Middle frontal gyrus (tissue), 1 donor: ENCODE results near the gene PYGO2.
"Not testable (repeated sequence)": the region's sequence is repeated elsewhere in the genome, so short reads cannot be mapped to it uniquely, and the experiment has no call there.

Experiments used
- DNase-seq: peaks from one replicate; pipeline ENCODE4 v3.0.0-alpha.2; 2015; ENCODE audit warnings: low spot score; ENCODE audit errors: extremely low spot score

Gene PYGO2

DNA sequence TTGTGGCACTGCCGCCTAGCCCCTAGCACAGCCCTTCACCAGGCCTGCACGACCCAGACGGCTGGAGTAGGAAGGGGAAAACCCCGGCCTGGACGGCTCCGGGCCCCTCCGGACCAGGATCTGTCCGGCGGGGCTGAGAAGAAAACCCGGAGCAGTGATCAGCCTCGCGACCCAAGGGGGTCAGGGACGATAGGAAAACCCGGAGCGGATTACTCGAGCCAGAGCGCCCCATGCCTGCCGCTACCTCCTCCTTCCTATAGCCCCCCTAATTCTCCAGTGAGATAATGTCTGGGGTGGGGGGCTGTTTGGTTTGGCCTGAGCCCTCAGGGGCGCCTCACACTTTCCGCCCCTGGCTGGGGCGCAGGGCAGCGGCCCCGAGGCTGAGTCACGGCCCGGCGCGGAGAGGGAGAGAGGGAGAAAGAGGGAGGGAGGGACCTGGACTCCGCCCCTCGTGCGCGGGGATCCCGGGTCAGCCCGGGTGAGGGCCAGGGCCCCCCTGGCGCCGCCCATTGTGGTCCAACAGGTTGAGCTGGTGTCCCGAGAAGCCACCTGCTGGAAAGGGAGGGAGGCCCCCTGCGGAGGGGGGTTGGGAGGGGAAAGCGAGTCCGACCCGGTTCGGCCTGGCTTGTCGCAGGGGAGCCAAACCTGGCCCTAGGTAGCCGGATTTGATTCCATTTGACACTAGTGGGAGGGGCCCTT is 39.3 kb upstream of the PYGO2 start:
- peak; percentile 54 for DNase-seq

DNA sequence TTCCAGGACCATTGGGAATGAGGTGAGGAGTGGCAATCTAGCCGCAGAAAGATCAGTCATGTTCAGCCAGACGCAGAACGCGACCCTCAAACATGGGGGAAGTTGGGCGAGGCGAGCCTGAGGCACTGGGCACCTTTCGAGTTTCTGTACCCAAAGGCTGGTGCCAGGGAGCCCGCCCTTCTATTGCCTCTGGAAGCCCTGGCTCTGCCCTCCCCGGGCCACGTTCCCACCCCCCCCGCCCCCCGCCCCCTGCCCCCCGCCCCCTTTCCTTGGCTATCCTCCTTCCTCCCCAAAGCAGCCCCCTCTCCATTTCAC is 38.8 kb upstream of the PYGO2 start:
- DNase-seq: no peak

DNA sequence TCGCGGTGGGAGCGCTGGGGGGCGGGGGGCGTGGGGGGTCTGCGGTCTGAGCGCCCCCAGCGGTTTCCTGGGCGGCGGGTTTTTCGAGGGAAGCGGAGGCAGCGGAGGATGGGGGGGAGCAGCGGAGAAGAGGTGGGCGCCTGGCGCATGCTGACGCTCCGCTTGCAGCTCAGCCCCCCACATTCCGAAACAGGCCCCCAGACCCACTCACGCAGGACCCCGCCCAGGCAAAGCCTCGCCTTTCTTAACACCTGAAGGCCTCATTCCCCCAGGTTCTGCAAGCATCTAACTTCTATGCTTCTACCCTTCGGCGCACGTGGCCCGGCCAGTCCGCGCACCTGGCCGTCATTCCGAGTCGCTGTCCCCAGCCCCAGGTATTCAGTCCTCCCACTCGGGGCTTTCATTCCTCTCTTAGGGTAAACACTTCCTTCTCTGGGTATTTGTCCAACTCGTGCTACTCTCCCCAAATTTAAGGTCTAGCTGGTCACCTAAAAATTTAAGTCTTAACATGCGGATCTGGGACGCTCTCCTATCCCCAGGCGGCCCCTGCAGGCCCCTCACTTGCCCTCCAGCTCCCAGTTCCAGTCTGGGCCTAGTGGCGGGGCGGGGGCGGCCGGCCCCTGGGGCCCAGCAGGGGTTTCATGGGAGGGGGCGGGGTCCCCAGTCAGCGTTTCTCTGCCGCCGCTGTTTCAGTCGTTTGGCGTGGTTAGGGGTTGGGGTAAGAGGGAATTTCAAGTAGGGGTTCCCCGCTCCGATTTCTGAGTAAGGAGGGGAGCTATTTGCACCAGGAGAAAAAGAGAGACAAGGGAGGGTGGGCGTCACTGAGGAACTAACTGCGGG is 38.2 kb upstream of the PYGO2 start:
- DNase-seq: no peak

DNA sequence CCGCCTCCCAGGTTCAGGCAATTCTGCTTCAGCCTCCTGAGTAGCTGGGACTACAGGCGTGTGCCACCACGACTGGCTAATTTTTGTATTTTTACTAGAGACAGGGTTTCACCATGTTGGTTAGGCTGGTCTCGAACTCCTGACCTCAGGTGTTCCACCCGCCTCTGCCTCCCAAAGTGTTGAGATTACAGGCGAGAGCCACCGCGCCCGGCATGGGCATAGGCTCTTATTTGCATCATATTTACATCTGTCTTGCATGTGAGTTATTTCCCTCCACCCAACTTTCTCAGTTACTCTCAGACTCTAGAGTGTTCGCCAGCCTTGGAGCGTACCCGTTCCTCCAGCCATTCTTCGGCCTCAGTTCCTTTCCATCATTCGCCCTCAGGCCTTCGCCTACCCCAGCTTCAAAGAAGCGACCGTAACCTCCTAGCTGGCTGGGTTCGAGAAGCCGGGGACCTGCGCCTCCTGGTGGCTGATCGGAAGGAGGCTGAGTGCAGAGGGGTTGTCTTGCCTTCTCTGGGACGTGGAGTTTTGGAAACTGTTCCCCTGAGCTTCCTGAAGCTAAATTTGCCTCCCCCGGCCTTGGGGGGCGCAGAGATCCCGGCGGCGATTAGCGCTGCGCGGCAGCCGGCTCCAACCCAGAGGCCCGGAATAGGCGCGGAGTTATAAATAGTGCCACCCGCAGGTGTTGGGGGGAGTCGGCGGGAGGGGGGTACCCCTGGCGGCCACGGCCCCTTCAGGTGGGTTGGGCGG is 37.4 kb upstream of the PYGO2 start:
- no peak for DNase-seq

DNA sequence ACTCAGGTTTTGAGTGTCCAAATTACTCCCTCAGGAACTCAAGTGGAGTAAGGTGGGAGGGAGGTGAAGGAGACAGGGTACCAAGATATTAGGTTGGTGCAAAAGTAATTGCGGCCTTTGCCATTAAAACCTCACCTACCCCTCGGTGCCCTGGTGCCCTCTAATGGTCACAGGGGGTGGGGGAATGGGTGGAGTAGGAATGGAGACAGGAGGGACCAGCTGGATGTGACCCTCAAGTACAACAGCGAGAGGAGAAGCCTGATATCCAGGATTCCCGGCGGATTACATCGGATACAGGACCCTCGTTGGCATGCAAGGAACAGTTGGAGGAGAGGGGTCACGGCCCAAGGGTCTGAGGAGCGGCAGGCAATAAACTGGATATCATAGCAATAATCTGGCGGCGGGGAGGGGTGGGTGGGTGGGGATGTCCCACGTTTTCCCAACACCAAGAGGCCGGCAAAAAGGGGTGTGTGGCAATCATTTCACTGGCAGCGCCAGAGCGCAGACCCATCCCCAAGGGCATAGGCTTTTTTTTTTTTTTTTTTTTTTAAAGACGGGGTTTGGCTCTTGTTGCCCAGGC is 36.7 kb upstream of the PYGO2 start:
- DNase-seq: no peak

DNA sequence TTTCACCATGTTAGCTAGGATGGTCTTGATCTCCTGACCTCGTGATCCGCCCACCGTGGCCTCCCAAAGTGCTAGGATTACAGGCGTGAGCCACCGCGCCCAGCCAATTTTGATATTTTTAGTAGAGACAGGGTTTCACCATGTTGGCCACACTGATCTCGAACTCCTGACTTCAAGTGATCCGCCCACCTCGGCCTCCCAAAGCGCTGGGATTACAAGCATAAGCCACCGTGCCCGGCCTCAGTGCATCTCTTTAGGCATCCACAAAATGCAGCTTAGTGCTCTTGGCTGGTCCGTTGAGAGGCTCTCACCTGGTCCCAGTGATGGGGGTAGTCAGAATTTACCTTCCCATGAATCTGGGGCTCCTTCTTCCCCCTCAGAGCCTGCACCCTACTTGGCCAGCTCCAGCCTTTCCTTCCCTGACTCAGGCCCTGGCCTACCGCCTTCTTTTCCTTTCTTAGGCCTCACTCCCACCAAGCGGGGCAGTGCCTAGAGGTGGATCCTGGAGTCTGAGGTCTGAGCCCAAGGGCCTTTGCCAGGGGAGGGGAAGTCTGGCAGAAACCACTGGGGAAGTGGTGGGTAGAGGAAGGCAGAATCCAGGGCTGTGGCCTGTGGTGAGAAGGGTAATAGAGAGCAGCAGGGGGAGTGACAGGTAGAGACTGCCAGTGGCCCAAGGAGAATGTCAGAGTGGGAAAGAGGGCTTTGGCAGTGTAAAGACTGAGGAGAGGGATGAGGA is 35.6 kb upstream of the PYGO2 start:
- DNase-seq: no peak

DNA sequence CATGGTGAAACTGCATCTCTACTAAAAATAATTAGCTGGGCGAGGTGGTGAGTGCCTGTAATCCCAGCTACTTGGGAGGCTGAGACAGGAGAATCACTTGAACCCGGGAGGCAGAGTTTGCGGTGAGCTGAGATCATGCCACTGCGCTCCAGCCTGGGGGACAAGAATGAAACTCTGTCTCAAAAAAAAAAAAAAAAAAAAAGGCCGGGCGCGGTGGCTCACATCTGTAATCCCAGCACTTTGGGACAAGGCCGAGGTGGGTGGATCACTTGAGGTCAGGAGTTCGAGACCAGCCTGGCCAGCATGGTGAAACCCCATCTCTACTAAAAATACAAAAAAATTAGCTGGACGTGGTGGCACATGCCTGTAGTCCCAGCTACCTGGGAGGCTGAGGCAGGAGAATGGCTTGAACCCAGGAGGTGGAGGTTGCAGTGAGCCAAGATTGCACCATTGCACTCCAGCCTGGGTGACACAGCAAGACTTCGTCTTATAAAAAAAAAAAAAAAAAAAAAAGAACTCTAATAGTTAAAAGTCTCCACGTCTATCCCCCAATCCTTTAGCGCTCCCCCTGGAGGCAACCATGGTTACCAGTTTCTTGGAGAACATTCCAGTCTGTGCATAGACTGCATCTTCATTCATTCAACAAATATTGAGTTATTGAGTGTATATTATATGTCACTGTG is 33.9 kb upstream of the PYGO2 start:
- not testable (repeated sequence) for DNase-seq

DNA sequence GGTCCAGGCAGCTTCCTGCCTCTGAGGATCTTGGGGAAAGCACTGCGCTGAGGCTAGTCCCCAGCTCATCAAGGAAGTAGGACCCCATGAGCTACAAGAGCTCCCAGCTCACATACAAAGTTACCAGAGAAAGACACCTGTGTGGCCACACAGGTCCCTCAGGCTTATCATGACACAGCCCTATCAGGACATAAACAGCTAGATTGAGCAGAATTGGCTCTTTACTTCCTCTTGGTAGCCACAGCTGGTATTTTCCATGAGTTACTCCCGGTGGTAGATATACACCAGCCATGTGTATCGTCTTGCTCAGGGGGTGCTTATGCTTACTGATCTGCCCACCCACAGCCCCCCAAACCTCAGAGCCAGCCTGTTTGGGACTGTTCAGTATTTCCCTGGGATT is 33.0 kb upstream of the PYGO2 start:
- DNase-seq: no peak

DNA sequence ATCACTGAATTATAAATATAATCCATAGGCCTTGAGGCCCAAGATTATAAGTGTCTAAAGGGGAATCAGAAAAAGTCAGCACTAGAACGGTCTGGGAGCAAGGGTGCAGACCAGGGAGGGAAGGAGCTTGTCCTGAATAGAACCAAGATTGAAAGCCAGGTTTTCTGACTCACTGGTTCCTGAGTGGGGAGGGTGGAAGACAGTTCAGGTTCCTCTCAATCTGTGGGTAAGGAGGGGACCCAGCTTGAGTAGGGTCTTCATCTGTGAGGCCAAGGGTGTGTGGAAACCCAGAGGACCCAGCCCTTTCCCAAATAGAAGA is 32.6 kb upstream of the PYGO2 start:
- no peak for DNase-seq

DNA sequence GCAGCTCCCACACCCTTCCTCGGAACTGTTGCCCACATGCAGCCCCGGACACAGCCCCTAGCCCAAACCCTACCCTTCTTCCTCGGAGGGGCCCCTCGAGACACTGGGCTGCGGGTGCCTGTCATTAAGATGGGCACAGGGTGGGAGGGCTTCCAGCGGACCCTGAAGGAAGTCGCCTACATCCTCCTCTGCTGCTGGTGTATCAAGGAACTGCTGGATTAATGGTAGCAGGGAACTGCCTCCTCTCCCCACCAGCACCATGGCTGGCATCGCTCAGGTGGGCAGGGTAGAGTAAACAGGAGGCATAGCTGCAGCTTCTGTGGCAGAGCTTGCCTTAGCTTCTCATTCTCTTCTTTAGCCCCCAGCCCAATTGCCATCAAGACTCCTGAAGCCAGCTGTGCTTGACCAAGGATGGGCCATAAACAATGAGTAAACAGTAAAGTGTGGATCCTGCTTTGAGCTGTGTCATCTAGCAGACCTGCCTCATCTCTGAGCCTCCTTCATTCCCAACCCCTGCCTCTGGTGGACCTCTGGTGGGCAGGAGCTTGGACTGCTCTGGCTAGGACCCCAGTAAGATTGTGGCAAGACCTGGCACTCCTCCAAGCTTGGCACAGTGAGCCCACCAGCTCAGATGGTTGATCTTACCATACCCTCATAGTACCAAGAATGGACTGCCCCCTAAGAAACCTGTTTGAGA is 32.1 kb upstream of the PYGO2 start, which contains the start of gene LENEP:
Gene LENEP (plus strand): TSS at position 15 of the 697 bp plus-strand sequence. CDS start 22 bp downstream, at position 37.
- DNase-seq: no peak

DNA sequence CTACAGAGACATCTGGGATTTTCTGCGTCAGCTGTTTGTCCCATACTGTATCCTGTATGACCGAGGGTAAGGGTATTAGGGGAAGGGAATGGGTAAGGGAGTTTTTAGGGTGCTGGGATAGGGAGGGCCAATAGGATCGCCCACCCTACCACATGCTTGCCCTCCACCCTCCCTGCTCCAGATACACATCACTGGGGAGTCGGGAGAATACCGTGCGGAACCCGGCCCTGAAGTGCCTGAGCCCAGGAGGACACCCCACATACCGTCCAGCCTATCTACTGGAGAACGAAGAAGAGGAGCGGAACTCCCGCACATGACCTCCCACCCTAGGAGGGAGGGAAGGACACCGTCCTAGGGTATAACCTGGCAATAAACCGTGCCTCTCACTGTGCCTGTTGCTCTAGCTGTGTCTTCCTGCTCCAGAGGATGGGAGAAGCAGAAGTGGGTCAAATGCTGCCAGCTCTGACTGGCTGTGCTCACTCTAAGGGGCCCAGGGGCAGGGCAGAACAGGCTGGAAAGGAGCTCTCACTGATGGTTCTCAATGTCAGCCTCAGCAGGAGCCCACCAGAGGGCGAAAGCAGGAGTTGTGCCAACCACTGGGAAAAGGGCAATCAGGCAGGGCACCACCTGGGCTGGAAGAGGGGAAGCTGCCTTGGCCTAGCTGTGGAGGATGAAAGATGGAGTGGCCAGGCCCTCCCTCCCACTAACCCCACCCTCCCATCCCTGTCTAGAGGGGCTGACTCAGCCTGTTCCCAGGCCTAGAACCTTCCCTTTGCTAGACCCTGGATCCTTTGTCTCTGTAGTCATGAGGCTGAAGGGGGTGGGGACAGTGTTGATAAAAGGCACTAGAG is 31.4 kb upstream of the PYGO2 start:
- no peak for DNase-seq

DNA sequence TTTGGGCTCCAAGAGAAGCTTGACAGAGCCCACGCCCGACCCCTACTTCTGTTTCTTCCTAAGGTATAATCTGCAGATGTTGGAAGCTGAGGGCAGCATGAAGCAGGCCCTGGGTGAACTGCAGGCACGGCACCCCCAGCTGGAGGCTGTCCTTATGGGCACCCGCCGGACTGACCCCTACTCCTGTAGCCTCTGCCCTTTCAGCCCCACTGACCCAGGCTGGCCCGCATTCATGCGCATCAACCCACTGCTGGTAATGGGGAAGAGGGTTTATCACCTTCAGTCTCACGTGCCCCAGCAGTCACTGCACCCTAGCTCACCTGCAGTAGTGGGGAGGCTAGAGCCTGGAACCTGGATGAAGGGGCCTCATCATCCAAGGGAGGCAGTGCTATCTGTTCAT is 28.7 kb upstream of the PYGO2 start:
- DNase-seq: no peak

DNA sequence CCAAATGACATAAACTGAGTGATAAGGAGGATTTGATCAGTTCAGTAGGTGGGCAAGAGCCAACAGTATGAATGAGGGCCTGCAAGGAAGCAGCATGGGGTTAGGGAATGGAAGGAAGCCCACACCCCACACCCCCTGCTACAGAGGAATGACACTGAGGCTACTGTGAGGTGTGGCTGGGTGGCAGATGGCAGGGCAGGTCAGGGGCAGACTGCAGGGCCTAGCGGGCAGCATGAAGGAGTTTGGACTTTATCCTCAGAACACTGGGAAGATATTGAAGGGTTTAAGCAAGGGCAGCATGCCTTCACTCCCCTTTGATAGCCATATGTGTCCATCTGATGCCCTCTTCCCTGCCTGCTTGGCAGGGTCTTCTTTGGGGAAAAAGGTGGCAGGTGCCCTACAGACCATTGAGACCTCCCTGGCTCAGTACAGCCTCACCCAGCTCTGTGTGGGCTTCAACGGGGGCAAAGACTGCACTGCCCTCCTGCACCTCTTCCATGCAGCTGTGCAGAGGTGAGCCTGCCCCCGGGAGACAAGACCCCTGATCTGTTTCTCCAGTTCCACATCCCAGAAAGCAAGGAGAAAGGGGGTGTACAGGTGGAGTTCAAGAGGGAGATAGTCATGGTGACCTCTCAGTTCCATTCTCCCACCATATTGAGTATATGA is 27.7 kb upstream of the PYGO2 start:
- no peak for DNase-seq

DNA sequence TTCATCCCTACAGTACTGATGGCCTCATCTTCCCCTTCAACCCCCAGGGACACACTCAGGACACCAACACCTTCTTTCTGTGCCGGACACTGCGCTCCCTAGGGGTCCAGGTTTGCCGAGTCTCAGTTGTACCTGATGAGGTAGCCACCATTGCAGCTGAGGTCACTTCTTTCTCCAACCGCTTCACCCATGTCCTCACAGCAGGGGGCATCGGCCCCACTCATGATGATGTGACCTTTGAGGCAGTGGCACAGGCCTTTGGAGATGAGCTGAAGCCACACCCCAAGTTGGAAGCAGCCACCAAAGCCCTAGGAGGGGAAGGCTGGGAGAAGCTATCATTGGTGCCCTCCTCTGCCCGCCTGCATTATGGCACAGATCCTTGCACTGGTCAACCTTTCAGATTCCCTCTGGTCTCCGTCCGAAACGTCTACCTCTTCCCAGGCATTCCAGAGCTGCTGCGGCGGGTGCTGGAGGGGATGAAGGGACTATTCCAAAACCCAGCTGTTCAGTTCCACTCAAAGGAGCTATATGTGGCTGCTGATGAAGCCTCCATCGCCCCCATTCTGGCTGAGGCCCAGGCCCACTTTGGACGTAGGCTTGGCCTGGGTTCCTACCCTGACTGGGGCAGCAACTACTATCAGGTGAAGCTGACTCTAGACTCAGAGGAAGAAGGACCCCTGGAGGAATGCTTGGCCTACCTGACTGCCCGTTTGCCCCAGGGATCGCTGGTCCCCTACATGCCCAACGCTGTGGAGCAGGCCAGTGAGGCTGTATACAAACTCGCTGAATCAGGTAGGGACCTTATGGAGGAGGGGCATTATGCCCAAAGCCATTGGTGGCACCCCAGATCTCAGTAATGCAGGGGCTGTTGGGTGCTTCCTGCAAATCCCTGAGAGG is 26.7 kb upstream of the PYGO2 start:
- no peak for DNase-seq

DNA sequence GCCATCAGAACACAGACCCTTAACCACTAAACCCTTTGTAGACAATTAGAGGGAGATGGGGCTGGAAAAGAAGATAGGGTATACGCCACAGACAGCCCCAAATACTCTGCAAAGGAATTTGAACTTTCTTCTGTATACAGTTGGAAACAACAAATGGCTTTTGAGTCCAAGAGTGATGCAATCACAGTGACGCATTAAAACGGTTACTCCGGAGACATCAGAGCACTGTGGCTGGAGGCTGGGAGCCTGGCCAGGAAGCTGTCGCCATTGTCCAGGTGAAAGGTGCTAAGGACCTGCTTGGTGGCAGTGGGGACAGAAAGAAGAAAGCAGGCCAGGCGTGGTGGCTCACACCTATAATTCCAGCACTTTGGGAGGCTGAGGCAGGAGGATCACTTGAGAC is 25.7 kb upstream of the PYGO2 start:
- DNase-seq: no peak

DNA sequence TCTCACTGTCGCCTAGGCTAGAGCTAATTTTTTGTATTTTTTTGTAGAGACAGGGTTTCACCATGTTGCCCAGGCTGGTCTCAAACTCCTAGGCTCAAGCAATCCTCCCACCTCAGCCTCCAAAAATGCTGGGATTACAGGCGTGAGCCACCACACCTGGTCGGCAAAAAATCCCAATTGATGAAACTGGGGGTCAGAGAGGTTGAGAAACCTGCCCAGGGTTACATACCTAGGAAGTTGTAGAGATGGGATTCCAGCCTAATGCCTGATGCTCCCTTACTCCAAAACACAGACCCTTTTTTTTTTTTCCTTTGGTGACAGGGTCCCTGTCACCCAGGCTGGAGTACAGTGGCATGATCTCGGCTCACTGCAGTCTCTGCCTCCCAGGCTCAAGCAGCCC is 25.2 kb upstream of the PYGO2 start:
- not testable (repeated sequence) for DNase-seq

DNA sequence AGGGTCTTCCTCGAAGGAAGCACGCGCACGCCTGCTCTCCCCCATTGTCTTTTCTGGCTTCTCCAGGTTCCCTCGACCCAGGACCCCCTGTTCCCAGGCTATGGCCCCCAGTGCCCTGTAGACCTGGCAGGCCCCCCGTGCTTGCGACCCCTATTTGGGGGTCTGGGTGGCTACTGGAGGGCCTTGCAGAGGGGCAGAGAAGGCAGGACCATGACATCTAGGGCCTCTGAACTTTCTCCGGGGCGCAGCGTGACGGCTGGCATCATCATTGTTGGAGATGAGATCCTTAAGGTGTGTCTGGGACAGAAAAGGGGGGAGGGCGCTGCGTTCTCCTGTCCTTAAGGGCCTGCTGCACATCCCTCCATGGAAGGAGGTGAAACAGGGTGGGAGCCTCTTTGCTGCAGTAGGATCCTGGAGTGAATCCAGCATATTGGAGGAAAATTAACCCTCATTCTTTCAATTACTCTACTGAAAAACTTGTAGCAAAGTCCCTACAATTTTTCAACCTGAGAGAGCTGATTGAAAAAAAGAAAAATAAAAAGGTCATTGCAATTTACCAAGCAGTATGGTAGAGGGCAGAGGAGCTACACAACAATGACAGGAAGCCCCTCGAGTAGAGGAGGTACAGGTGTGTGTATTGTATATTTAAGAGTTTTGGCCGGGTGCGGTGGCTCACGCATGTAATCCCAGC is 22.3 kb upstream of the PYGO2 start:
- no peak for DNase-seq
